SK-N-SH (cell line): ENCODE measurements around the gene UPK1B. TPM values are rescaled to one million over a fixed set of nuclear protein-coding genes. Genes with fewer than 3 reads are reported as not detected.

Experiments
- CTCF ChIA-PET: fragments of 300-600, 350-600 bp; formaldehyde crosslinking; extraction: SDS; loops from one replicate; lab custom pipeline; 2021; lab: Yijun Ruan, JAX
- POLR2A ChIA-PET: fragments of 350-600 bp; sonication (Branson Sonifier 250); formaldehyde crosslinking; extraction: SDS; loops from one replicate; lab custom pipeline; 2020; ENCODE audit warnings: antibody characterized with exemption, inconsistent platforms; lab: Yijun Ruan, JAX
- DNase-seq: peaks from one replicate; pipeline ENCODE4 v3.0.0; 2012
- H2AFZ ChIP-seq: fragments of 200-600 bp; sonication (generic); 2 replicates; pipeline ENCODE4 v1.8.1; 2016; ENCODE audit warnings: antibody characterized with exemption, mild to moderate bottlenecking, low read depth
- H3F3A ChIP-seq: fragments of 200-600 bp; sonication (generic); replicated peaks from 2 replicates; pipeline ENCODE3; 2016; ENCODE audit warnings: antibody characterized with exemption, mild to moderate bottlenecking; ENCODE audit not compliant: insufficient read depth
- H3K27ac ChIP-seq, 2 experiments: fragments of 200-500 bp in 1 of 2; fragments of 200-600 bp in 1 of 2; sonication (Bioruptor generic) in 1 of 2; sonication (generic), shearing (Covaris generic) in 1 of 2; 2 replicates each; pipeline versions ENCODE4 v1.5.1 to v1.6.1; 2014 to 2016; ENCODE audit warnings: low read depth in 2 of 2, inconsistent platforms in 1 of 2, low read length in 1 of 2, mild to moderate bottlenecking in 1 of 2, mixed read lengths in 1 of 2
- H3K27me3 ChIP-seq: fragments of 200-600 bp; sonication (generic), shearing (Covaris generic); 2 replicates; pipeline ENCODE4 v1.6.1; 2016; ENCODE audit warnings: mixed run types; ENCODE audit not compliant: insufficient read depth
- H3K36me3 ChIP-seq, 2 experiments: fragments of 200-500 bp in 1 of 2; fragments of 200-600 bp in 1 of 2; sonication (Bioruptor generic) in 1 of 2; sonication (generic) in 1 of 2; replicated peaks in 1 of 2; 2 replicates each; pipeline versions ENCODE3 to v1.5.1; 2014 to 2016; ENCODE audit warnings: low read length in 1 of 2, mild to moderate bottlenecking in 1 of 2; ENCODE audit not compliant: insufficient read depth in 2 of 2, control insufficient read depth in 1 of 2
- H3K4me1 ChIP-seq, 2 experiments: fragments of 200-500 bp in 1 of 2; fragments of 200-600 bp in 1 of 2; sonication (Bioruptor generic) in 1 of 2; sonication (generic), shearing (Covaris generic) in 1 of 2; 2 replicates each; pipeline versions ENCODE4 v1.5.1 to v1.6.1; 2014 to 2016; ENCODE audit warnings: low read depth in 1 of 2, low read length in 1 of 2, mixed run types in 1 of 2; ENCODE audit not compliant: insufficient read depth in 2 of 2, control insufficient read depth in 1 of 2
- H3K4me2 ChIP-seq: fragments of 200-600 bp; sonication (generic), shearing (Covaris generic); 2 replicates; pipeline ENCODE4 v1.6.1; 2017; ENCODE audit warnings: mixed run types
- H3K4me3 ChIP-seq, 2 experiments: fragments of 200-500 bp in 1 of 2; fragments of 200-600 bp in 1 of 2; sonication (Bioruptor generic) in 1 of 2; sonication (generic), shearing (Covaris generic) in 1 of 2; 2 replicates each; pipeline versions ENCODE4 v1.5.1 to v1.8.1; 2014 to 2016; ENCODE audit warnings: low read depth in 2 of 2, inconsistent platforms in 1 of 2, low read length in 1 of 2, mild to moderate bottlenecking in 1 of 2, mixed read lengths in 1 of 2, moderate library complexity in 1 of 2
- H3K79me2 ChIP-seq: fragments of 200-600 bp; sonication (generic); 2 replicates; pipeline ENCODE4 v1.8.1; 2017; ENCODE audit warnings: mild to moderate bottlenecking; ENCODE audit not compliant: insufficient read depth
- H3K9ac ChIP-seq: fragments of 200-600 bp; sonication (generic); 2 replicates; pipeline ENCODE4 v1.6.1; 2017; ENCODE audit warnings: mixed run types
- H3K9me2 ChIP-seq: fragments of 200-600 bp; sonication (generic); 2 replicates; pipeline ENCODE4 v1.6.1; 2017; ENCODE audit warnings: mixed run types
- H3K9me3 ChIP-seq: fragments of 200-600 bp; sonication (generic); 2 replicates; pipeline ENCODE4 v1.6.1; 2017; ENCODE audit warnings: mixed run types, mild to moderate bottlenecking, moderate library complexity
- H4K20me1 ChIP-seq: fragments of 200-600 bp; sonication (generic); 2 replicates; pipeline ENCODE4 v1.6.1; 2017; ENCODE audit warnings: mild to moderate bottlenecking, mixed run types; ENCODE audit not compliant: insufficient read depth
- ELF1 ChIP-seq: IDR thresholded peaks from 2 replicates; pipeline ENCODE4 v1.4.0; 2012
- FOXM1 ChIP-seq: IDR thresholded peaks from 2 replicates; pipeline ENCODE4 v1.4.0; 2012; ENCODE audit warnings: low read depth, mild to moderate bottlenecking
- GABPA ChIP-seq: IDR thresholded peaks from 2 replicates; pipeline ENCODE4 v1.4.0; 2012; ENCODE audit warnings: low read depth, mild to moderate bottlenecking
- GATA2 ChIP-seq: sonication (generic); formaldehyde crosslinking; IDR thresholded peaks from 2 replicates; pipeline ENCODE4 v1.5.0; 2020; ENCODE audit warnings: mild to moderate bottlenecking, missing genetic modification reagents
- NRF1 ChIP-seq: IDR thresholded peaks from 2 replicates; pipeline ENCODE4 v1.6.1; 2012; ENCODE audit warnings: low read depth, mild to moderate bottlenecking, low read length
- RAD21 ChIP-seq: IDR thresholded peaks from 2 replicates; pipeline ENCODE4 v1.6.1; 2012; ENCODE audit warnings: mild to moderate bottlenecking, low read length
- RCOR1 ChIP-seq: fragments of 150-350 bp; IDR thresholded peaks from 2 replicates; pipeline ENCODE4 v1.6.1; 2017; ENCODE audit warnings: antibody characterized with exemption, low read length
- RFX5 ChIP-seq: IDR thresholded peaks from 2 replicates; pipeline ENCODE4 v1.6.1; 2012; ENCODE audit warnings: mild to moderate bottlenecking, improper control_type of control experiment, low read length
- RXRA ChIP-seq: IDR thresholded peaks from 2 replicates; pipeline ENCODE4 v1.4.0; 2012; ENCODE audit warnings: low read depth, mild to moderate bottlenecking, borderline replicate concordance
- SIN3A ChIP-seq: IDR thresholded peaks from 2 replicates; pipeline ENCODE4 v1.6.1; 2012; ENCODE audit warnings: low read depth, mild to moderate bottlenecking, low read length, moderate library complexity, borderline replicate concordance
- SMC3 ChIP-seq: IDR thresholded peaks from 2 replicates; pipeline ENCODE4 v1.6.1; 2012; ENCODE audit warnings: low read depth, low read length, improper control_type of control experiment
- USF1 ChIP-seq: IDR thresholded peaks from 2 replicates; pipeline ENCODE4 v1.4.0; 2012; ENCODE audit warnings: low read depth, borderline replicate concordance
- WGBS: methylation state at CpG from one replicate; pipeline ENCODE4 v1.1.6; 2017; ENCODE audit warnings: low lambda C conversion rate; 5-methylcytosine and 5-hydroxymethylcytosine counted together
- polyA plus RNA-seq, 3 experiments: library from polyadenylated mRNA; depleted of rRNA; stranded (reverse); fragments of >200 nt; gene quantifications; 2 replicates each; pipeline ENCODE4 v1.2.3, GENCODE V29; 2012
- TF ChIP-seq, protein P1 (sequence below): IDR thresholded peaks from 2 replicates; pipeline ENCODE4 v1.4.0; 2012; ENCODE audit warnings: low read depth, borderline replicate concordance
- TF ChIP-seq, protein P2 (sequence below): IDR thresholded peaks from 2 replicates; pipeline ENCODE4 v1.6.1; 2012; ENCODE audit warnings: mild to moderate bottlenecking, low read depth, low read length, moderate library complexity
- TF ChIP-seq, protein P3 (sequence below): fragments of 150-350 bp; IDR thresholded peaks from 2 replicates; pipeline ENCODE4 v1.6.1; 2017; ENCODE audit warnings: antibody characterized with exemption, low read length, low read depth, borderline replicate concordance

The UPK1B gene
- polyA plus RNA-seq, 1 of the 3 experiments (the other 2 are of a cell fraction) = not detected

DNA sequence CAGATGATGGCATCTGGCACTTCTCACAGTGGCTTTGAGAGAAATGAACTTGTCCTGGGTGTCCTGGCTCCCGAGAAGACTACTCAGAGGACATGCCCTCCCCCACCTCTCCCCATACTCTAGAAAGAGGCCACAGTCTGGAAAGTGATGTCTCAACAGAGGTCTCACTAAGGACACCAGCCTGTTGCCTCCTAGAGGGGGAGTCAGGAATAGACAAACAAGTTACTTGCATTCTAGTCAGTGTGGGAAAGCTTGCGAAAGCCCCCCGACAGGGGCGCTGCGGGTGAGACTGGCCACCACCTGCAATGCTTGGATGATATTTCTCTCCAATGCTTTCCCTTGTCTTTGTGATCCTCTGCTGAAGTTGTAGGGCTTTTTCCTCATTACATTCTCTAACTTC lies 50.1 kb downstream of the UPK1B start:
- CTCF ChIA-PET = interaction anchor here (0.8 to 1.2 kb wide), 3 partner anchors 18 to 341 kb away, joined by 3 read pairs; partner anchors contain the start of gene B4GALT4
- no peak overlapping the region for H3K4me2 ChIP-seq
- H3K9ac ChIP-seq = no peak overlapping the region
- no peak overlapping the region for H3K27ac ChIP-seq
- no peak for DNase-seq
- no peaks in the 10 kb centered on the region for H3K9me2 ChIP-seq
- WGBS = 87% methylated on average over 5 of the region's 5 CpGs
- no peaks in the 10 kb centered on the region for H3F3A ChIP-seq
- H3K27me3 ChIP-seq = no peaks in the 10 kb centered on the region
- POLR2A ChIA-PET = no interaction called here
- H3K9me3 ChIP-seq = no peaks in the 10 kb centered on the region
- no peak overlapping the region for H3K4me3 ChIP-seq
- no peak overlapping the region for H2AFZ ChIP-seq
- TF ChIP-seq, protein P1, sequence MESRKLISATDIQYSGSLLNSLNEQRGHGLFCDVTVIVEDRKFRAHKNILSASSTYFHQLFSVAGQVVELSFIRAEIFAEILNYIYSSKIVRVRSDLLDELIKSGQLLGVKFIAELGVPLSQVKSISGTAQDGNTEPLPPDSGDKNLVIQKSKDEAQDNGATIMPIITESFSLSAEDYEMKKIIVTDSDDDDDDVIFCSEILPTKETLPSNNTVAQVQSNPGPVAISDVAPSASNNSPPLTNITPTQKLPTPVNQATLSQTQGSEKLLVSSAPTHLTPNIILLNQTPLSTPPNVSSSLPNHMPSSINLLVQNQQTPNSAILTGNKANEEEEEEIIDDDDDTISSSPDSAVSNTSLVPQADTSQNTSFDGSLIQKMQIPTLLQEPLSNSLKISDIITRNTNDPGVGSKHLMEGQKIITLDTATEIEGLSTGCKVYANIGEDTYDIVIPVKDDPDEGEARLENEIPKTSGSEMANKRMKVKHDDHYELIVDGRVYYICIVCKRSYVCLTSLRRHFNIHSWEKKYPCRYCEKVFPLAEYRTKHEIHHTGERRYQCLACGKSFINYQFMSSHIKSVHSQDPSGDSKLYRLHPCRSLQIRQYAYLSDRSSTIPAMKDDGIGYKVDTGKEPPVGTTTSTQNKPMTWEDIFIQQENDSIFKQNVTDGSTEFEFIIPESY = no peak
- TF ChIP-seq RXRA = no peak
- TF ChIP-seq, protein P2, sequence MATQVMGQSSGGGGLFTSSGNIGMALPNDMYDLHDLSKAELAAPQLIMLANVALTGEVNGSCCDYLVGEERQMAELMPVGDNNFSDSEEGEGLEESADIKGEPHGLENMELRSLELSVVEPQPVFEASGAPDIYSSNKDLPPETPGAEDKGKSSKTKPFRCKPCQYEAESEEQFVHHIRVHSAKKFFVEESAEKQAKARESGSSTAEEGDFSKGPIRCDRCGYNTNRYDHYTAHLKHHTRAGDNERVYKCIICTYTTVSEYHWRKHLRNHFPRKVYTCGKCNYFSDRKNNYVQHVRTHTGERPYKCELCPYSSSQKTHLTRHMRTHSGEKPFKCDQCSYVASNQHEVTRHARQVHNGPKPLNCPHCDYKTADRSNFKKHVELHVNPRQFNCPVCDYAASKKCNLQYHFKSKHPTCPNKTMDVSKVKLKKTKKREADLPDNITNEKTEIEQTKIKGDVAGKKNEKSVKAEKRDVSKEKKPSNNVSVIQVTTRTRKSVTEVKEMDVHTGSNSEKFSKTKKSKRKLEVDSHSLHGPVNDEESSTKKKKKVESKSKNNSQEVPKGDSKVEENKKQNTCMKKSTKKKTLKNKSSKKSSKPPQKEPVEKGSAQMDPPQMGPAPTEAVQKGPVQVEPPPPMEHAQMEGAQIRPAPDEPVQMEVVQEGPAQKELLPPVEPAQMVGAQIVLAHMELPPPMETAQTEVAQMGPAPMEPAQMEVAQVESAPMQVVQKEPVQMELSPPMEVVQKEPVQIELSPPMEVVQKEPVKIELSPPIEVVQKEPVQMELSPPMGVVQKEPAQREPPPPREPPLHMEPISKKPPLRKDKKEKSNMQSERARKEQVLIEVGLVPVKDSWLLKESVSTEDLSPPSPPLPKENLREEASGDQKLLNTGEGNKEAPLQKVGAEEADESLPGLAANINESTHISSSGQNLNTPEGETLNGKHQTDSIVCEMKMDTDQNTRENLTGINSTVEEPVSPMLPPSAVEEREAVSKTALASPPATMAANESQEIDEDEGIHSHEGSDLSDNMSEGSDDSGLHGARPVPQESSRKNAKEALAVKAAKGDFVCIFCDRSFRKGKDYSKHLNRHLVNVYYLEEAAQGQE = no peak
- TF ChIP-seq GATA2 (CRISPR knock-in tag) = no peak
- TF ChIP-seq SIN3A = no peak
- no peaks in the 10 kb centered on the region for H4K20me1 ChIP-seq
- H3K4me1 ChIP-seq = peaks cover 0 to 2% of the 10 kb centered on the region in 2 experiments; a peak in 1 of 4 replicates
- H3K36me3 ChIP-seq = peaks cover 19 to 77% of the 10 kb centered on the region in 2 experiments
- no peaks in the 10 kb centered on the region for H3K79me2 ChIP-seq

- no peaks in the 10 kb centered on the region for H3K9me2 ChIP-seq
- no peak overlapping the region for H3K9ac ChIP-seq
- peaks cover 29 to 78% of the 10 kb centered on the region in 2 experiments for H3K36me3 ChIP-seq
- H3K4me2 ChIP-seq = no peak overlapping the region
- H3F3A ChIP-seq = no peaks in the 10 kb centered on the region
- WGBS = 92% methylated on average over 3 of the region's 3 CpGs
- H3K79me2 ChIP-seq = no peaks in the 10 kb centered on the region
- H3K9me3 ChIP-seq = no peaks in the 10 kb centered on the region
- no peak overlapping the region for H2AFZ ChIP-seq
- H4K20me1 ChIP-seq = no peaks in the 10 kb centered on the region
- no peak overlapping the region for H3K27ac ChIP-seq
- ChIA-PET POLR2A (no interaction called here), CTCF (interaction anchor here (0.7 to 1.1 kb wide), 2 partner anchors 16 to 79 kb away, joined by 3 read pairs; partner anchors contain the start of gene TEX55)
- DNase-seq = no peak
- no peak overlapping the region for H3K4me3 ChIP-seq
- peaks cover 0 to 2% of the 10 kb centered on the region in 2 experiments; a peak in 1 of 4 replicates for H3K4me1 ChIP-seq
- H3K27me3 ChIP-seq = no peaks in the 10 kb centered on the region
- TF ChIP-seq USF1 (no peak), FOXM1 (no peak), SMC3 (no peak), RAD21 (no peak), RFX5 (no peak), NRF1 (no peak), GATA2 (CRISPR knock-in tag) (no peak), ELF1 (no peak), GABPA (no peak), RCOR1 (no peak)
- TF ChIP-seq, protein P1 = no peak
- TF ChIP-seq, protein P3, sequence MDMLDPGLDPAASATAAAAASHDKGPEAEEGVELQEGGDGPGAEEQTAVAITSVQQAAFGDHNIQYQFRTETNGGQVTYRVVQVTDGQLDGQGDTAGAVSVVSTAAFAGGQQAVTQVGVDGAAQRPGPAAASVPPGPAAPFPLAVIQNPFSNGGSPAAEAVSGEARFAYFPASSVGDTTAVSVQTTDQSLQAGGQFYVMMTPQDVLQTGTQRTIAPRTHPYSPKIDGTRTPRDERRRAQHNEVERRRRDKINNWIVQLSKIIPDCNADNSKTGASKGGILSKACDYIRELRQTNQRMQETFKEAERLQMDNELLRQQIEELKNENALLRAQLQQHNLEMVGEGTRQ = no peak
Observed at GRCh38 chr3:119225121-119225520, 51.7 kb downstream of the UPK1B start.
